Large intestine (tissue), 3 donors: ENCODE data around the gene ZEB2. TPM values are rescaled to one million over a fixed set of nuclear protein-coding genes. Genes with fewer than 3 reads are reported as not detected.

Experiments
- DNase-seq, 2 donors: peaks; one replicate each; pipeline versions ENCODE4 v3.0.0 to v3.0.0-alpha.2; 2013
- H3K27ac ChIP-seq: one replicate; pipeline ENCODE4 v1.5.1; 2013; ENCODE audit warnings: low read length
- H3K27me3 ChIP-seq: 2 replicates; pipeline ENCODE4 v1.6.1; 2013; ENCODE audit warnings: low read length; ENCODE audit not compliant: control insufficient read depth, insufficient read depth
- H3K36me3 ChIP-seq: 2 replicates; pipeline ENCODE4 v1.6.1; 2013; ENCODE audit warnings: low read length; ENCODE audit not compliant: control insufficient read depth, insufficient read depth
- H3K4me1 ChIP-seq: one replicate; pipeline ENCODE4 v1.6.1; 2013; ENCODE audit warnings: low read length; ENCODE audit not compliant: control insufficient read depth, insufficient read depth
- H3K4me3 ChIP-seq: one replicate; pipeline ENCODE4 v1.5.1; 2013; ENCODE audit warnings: low read length
- H3K9me3 ChIP-seq: one replicate; pipeline ENCODE4 v1.6.1; 2013; ENCODE audit warnings: mild to moderate bottlenecking, low read depth, low read length, moderate library complexity; ENCODE audit not compliant: control insufficient read depth
- WGBS: methylation state at CpG from one replicate; pipeline ENCODE4 v1.1.5; 2013; ENCODE audit warnings: low lambda C conversion rate; ENCODE audit not compliant: insufficient coverage; 5-methylcytosine and 5-hydroxymethylcytosine counted together
- polyA plus RNA-seq: library from polyadenylated mRNA; unstranded; fragments of 120-200 nt; gene quantifications from one replicate; pipeline ENCODE4 v1.2.1, GENCODE V29; 2013

Gene ZEB2
- polyA plus RNA-seq, 1 donor: 32.8 TPM

- no peak for DNase-seq
Measured at GRCh38 chr2:144463266-144463665, 56.7 kb downstream of the ZEB2 start.

DNA sequence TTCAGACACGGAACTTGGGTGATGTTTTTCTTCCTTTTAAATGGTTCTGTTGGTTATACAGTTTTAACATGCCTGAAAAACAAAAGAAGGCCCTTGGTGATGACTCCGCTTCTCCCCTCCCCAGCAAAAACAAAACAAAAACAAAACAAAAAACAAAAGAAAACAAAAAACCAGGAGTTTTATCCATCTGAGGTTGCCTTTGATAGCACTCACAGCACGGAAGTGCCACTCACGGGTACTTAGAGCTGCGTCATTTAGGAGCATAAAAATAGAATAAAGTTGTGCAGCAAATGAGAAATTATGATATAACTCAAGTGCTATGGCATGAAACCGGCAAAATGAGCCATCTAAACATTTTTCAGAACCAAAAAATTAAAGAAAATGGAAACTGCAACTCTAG, 57.7 kb downstream of the ZEB2 start:
- H3K27ac ChIP-seq: no peak overlapping the region
- 100% methylated on average over 2 of the region's 6 CpGs for WGBS
- H3K36me3 ChIP-seq: no peaks in the 10 kb centered on the region
- H3K27me3 ChIP-seq: peaks cover 54% of the 10 kb centered on the region
- H3K9me3 ChIP-seq: no peaks in the 10 kb centered on the region
- no peak for DNase-seq
- H3K4me1 ChIP-seq: no peaks in the 10 kb centered on the region
- no peak overlapping the region for H3K4me3 ChIP-seq

More at GRCh38 chr2:144463266-144463665, 56.7 kb downstream of the ZEB2 start:
- H3K27me3 ChIP-seq: peaks cover 61% of the 10 kb centered on the region
- no peaks in the 10 kb centered on the region for H3K36me3 ChIP-seq
- H3K9me3 ChIP-seq: no peaks in the 10 kb centered on the region
- no peak overlapping the region for H3K4me3 ChIP-seq
- WGBS: 60% methylated on average over 1 of the region's 5 CpGs
- H3K4me1 ChIP-seq: no peaks in the 10 kb centered on the region
- no peak overlapping the region for H3K27ac ChIP-seq

DNA sequence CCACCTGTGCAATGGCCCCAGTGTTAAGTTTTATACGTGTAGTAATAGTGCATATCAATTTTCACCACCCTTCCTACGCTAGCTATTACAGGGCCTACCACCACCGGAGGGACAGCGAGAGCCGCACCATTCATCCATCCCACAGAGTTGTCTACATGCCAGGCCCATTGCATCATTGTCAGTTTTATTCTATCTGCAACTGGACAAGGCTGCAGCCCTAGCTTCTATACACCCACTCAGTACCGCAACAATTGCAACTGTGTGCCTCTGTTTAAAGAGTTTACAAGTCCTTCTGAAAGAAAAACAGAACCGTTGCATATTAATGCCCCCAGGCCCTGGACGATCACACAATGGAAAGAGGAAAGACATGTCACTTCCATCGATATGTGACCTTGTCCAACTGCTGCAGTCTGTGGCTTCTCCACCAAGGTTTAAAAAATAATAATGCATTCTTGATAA, 58.6 kb downstream of the ZEB2 start:
- no peak overlapping the region for H3K4me3 ChIP-seq
- H3K36me3 ChIP-seq: no peaks in the 10 kb centered on the region
- H3K27ac ChIP-seq: no peak overlapping the region
- no peaks in the 10 kb centered on the region for H3K4me1 ChIP-seq
- H3K9me3 ChIP-seq: no peaks in the 10 kb centered on the region
- no CpG with 5 or more reads among the region's 9 CpGs for WGBS
- H3K27me3 ChIP-seq: peaks cover 52% of the 10 kb centered on the region
- no peak for DNase-seq

- no peaks in the 10 kb centered on the region for H3K36me3 ChIP-seq
- H3K27me3 ChIP-seq: peaks cover 54% of the 10 kb centered on the region
- H3K4me3 ChIP-seq: no peak overlapping the region
- no peaks in the 10 kb centered on the region for H3K4me1 ChIP-seq
- WGBS: 93% methylated on average over 3 of the region's 6 CpGs
- no peak for DNase-seq
- no peaks in the 10 kb centered on the region for H3K9me3 ChIP-seq
- H3K27ac ChIP-seq: no peak overlapping the region
Measured at GRCh38 chr2:144460727-144461307, 59.1 kb downstream of the ZEB2 start.

- no peaks in the 10 kb centered on the region for H3K36me3 ChIP-seq
- DNase-seq: no peak
- no peaks in the 10 kb centered on the region for H3K4me1 ChIP-seq
Measured at GRCh38 chr2:144459937-144460336, 60.0 kb downstream of the ZEB2 start.

DNA sequence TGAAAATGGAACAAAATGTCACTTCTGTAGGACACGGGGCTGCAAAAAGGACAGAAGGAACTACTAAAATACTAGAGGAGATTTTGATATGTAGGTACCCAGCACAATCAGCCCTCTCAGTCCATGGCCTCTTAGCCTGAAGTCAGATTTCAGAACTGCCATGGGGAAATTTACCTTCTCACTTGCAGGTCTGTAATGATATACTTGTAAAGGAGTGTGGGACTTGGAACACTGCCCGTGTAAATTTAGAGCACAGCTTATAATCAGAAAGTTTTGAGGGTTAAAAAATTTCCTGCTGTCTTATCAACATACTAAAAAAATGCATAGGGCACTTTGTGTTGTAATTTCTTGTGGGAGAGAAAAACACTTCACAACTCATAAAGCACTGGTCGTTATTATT, 60.6 kb downstream of the ZEB2 start:
- WGBS: no CpG with 5 or more reads among the region's 3 CpGs
- no peaks in the 10 kb centered on the region for H3K36me3 ChIP-seq
- no peak for DNase-seq
- no peaks in the 10 kb centered on the region for H3K9me3 ChIP-seq
- no peak overlapping the region for H3K4me3 ChIP-seq
- no peak overlapping the region for H3K27ac ChIP-seq
- H3K27me3 ChIP-seq: peaks cover 58% of the 10 kb centered on the region
- no peaks in the 10 kb centered on the region for H3K4me1 ChIP-seq

More at GRCh38 chr2:144459937-144460336, 60.0 kb downstream of the ZEB2 start:
- H3K9me3 ChIP-seq: no peaks in the 10 kb centered on the region
- no peak overlapping the region for H3K27ac ChIP-seq
- 67% methylated on average over 1 of the region's 5 CpGs for WGBS
- H3K4me3 ChIP-seq: no peak overlapping the region
- H3K27me3 ChIP-seq: peaks cover 54% of the 10 kb centered on the region

- Histone ChIP-seq H3K27me3 (peaks cover 55% of the 10 kb centered on the region), H3K4me1 (no peaks in the 10 kb centered on the region), H3K4me3 (no peak overlapping the region), H3K9me3 (no peaks in the 10 kb centered on the region), H3K27ac (no peak overlapping the region), H3K36me3 (no peaks in the 10 kb centered on the region)
- no peak for DNase-seq
- WGBS: 75% methylated on average over 3 of the region's 3 CpGs
Measured at GRCh38 chr2:144458541-144458940, 61.4 kb downstream of the ZEB2 start.

GRCh38 chr2:144456680-144457079, 63.2 kb downstream of the ZEB2 start:
- DNase-seq: no peak
- Histone ChIP-seq H3K27me3 (peaks cover 57% of the 10 kb centered on the region), H3K36me3 (no peaks in the 10 kb centered on the region), H3K9me3 (no peaks in the 10 kb centered on the region), H3K4me3 (no peak overlapping the region), H3K27ac (no peak overlapping the region), H3K4me1 (peaks cover 3% of the 10 kb centered on the region)
- 40% methylated on average over 2 of the region's 3 CpGs for WGBS

DNA sequence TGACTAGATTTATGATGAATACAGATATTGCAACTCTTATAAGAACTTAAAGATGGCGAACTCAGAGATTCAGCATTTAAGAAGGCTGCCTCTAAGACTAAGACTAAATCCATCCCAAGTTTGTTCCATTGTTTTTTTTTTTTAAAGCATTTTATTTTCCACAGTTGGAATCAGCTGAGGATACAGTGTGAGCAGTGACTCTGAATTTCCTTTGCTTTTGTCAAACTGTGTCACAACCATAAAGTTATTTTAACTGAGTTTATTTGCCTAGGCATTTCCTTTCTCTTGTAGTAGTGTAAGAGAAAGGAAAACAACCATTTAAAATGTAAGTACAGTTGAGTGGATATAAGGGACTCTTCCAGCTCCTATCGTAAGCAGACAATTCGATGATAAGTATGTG, 63.9 kb downstream of the ZEB2 start:
- 100% methylated on average over 3 of the region's 3 CpGs for WGBS
- DNase-seq: no peak
- Histone ChIP-seq H3K9me3 (no peaks in the 10 kb centered on the region), H3K4me1 (peaks cover 3% of the 10 kb centered on the region), H3K27me3 (peaks cover 53% of the 10 kb centered on the region), H3K27ac (no peak overlapping the region), H3K36me3 (no peaks in the 10 kb centered on the region), H3K4me3 (no peak overlapping the region)

DNA sequence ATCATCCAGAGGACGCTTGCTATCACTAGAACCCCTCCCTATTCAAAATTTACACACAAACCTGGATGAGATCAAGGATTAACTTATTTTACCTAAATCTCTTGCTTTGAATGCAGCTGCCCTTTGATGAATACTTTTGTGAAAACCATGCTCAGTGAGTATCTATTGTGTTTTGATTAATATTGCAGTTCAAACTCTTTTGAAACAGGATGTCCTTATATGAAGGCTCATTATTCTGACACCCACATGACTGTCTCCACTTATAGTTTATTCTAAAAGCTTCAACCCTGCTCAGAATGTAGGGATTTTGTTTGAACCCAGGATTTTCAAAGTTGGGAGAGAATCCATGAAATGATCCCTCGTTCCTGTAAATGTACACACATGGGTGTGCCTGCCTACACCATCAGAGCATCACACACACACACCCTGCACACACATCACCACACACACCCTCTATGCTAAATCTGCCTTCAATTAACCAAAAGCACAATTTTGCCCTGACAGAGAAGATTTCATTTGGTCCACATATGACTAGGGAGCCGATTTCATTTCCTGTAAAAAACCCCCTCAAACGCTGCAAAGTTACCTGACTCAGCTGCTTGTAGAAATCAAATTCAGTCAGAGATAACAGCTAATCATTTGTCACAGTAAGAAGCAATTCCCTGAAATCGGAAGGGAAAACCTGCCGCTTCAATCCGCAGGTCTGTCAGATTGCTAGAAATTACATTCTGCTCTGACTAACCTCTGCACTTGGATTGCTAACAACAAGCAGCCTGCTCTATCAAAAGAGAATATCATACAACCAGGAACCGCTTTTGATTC, 65.2 kb downstream of the ZEB2 start:
- H3K27ac ChIP-seq: no peak overlapping the region
- 13% methylated on average over 1 of the region's 8 CpGs for WGBS

More for the DNA sequence above, 65.2 kb downstream of the ZEB2 start:
- H3K4me3 ChIP-seq: no peak overlapping the region
- H3K36me3 ChIP-seq: no peaks in the 10 kb centered on the region
- H3K9me3 ChIP-seq: no peaks in the 10 kb centered on the region
- peaks cover 51% of the 10 kb centered on the region for H3K27me3 ChIP-seq
- DNase-seq: no peak
- H3K4me1 ChIP-seq: peaks cover 3% of the 10 kb centered on the region
